Measurements from ENCODE around the gene UCP2. TPM values are rescaled to one million over a fixed set of nuclear protein-coding genes. Genes with fewer than 3 reads are reported as not detected.

The UCP2 gene
- total and polyA plus RNA-seq, 9 of the 15 experiments (the other 6 are each of a cell fraction or from before 2014, with no cell fraction given) = 19.2 to 216 (median 87.9) TPM

GRCh38 chr11:73982990-73983740 is 522 bp upstream of the UCP2 start (continued):
- TF ChIP-seq MLLT1 (IDR thresholded peaks at IDR 0.05) (peak; percentile 71 to 80; a peak in 3 of 4 replicates), SIN3B (IDR thresholded peaks at IDR 0.05; ENCODE audit: low read depth) (0 out of 2 replicates have a peak, but pooled peaks have one; percentile 57), PTRF (tag; IDR thresholded peaks at IDR 0.05) (no peak), NFIX (CRISPR knock-in tag; IDR thresholded peaks at IDR 0.05; ENCODE audit: low read depth) (no peak), ZBTB34 (CRISPR knock-in tag; IDR thresholded peaks at IDR 0.05) (no peak), RNF219 (CRISPR knock-in tag; IDR thresholded peaks at IDR 0.05) (no peak), SUPT5H (IDR thresholded peaks at IDR 0.05) (peak; percentile 95), FOSL1 (tag; conservative IDR thresholded peaks at IDR 0.05) (peak; percentile 67), ATF1 (CRISPR knock-in tag; IDR thresholded peaks at IDR 0.05) (0 out of 2 replicates have a peak, but pooled peaks have one; percentile 5), ATF1 (tag; IDR thresholded peaks at IDR 0.05) (peak; percentile 95)
- TF ChIP-seq, protein P1, sequence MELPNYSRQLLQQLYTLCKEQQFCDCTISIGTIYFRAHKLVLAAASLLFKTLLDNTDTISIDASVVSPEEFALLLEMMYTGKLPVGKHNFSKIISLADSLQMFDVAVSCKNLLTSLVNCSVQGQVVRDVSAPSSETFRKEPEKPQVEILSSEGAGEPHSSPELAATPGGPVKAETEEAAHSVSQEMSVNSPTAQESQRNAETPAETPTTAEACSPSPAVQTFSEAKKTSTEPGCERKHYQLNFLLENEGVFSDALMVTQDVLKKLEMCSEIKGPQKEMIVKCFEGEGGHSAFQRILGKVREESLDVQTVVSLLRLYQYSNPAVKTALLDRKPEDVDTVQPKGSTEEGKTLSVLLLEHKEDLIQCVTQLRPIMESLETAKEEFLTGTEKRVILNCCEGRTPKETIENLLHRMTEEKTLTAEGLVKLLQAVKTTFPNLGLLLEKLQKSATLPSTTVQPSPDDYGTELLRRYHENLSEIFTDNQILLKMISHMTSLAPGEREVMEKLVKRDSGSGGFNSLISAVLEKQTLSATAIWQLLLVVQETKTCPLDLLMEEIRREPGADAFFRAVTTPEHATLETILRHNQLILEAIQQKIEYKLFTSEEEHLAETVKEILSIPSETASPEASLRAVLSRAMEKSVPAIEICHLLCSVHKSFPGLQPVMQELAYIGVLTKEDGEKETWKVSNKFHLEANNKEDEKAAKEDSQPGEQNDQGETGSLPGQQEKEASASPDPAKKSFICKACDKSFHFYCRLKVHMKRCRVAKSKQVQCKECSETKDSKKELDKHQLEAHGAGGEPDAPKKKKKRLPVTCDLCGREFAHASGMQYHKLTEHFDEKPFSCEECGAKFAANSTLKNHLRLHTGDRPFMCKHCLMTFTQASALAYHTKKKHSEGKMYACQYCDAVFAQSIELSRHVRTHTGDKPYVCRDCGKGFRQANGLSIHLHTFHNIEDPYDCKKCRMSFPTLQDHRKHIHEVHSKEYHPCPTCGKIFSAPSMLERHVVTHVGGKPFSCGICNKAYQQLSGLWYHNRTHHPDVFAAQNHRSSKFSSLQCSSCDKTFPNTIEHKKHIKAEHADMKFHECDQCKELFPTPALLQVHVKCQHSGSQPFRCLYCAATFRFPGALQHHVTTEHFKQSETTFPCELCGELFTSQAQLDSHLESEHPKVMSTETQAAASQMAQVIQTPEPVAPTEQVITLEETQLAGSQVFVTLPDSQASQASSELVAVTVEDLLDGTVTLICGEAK (IDR thresholded peaks at IDR 0.05) = no peak; the same call in 1 of the 2 replicates
- TF ChIP-seq, protein P1 (CRISPR knock-in tag; IDR thresholded peaks at IDR 0.05) = no peak

Data from K562 (cell line).